Central memory CD4-positive, alpha-beta T cell (primary cell): Measurements from ENCODE around the gene PSMD10.

Experiments used
- DNase-seq: peaks from one replicate; pipeline ENCODE4 v3.0.0; 2022
- total RNA-seq, 3 experiments: gene quantifications; one replicate each; lab custom pipeline; 2026; lab: John Stamatoyannopoulos, UW

The PSMD10 gene, protein sequence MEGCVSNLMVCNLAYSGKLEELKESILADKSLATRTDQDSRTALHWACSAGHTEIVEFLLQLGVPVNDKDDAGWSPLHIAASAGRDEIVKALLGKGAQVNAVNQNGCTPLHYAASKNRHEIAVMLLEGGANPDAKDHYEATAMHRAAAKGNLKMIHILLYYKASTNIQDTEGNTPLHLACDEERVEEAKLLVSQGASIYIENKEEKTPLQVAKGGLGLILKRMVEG
- total RNA-seq: 14.5 to 50.8 (median 37.4) reads per million in 3 experiments

DNA sequence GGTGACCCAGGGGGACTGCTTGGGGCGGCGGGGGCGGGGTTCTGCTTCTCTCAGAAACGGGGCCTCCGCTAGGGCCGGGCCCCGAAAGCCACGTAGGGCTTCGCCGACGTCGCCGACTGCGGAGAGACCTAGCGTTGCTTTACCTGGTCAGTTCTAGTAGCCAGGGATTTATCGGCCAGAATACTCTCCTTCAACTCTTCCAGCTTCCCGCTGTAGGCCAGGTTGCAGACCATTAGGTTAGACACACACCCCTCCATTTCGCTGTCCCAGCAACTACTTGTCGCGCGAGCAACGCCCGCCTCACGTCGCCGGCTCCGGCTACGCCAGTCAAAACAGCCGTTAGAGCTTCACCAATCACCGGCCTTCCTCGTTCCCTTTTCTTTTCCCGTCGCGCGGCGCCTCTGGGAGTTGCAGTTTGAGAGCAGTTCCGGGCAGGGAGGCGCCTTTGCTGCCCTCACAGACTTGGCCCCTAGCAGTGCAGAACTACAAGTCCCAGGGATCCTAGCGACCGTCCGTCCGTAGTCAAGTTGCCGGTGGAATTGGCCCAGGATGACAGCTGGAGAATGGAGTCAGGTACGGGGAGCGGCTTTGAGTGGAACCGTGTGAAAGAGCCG, at the start of gene PSMD10, which contains the start of gene ATG4A:
Gene PSMD10 (minus strand): TSS at position 279 of the 614 bp plus-strand sequence. CDS start 22 bp downstream, at position 257.
Gene ATG4A (plus strand): TSS at position 515 of the 614 bp plus-strand sequence. CDS start 49 bp downstream, at position 564.
- peak; percentile 89 for DNase-seq

DNA sequence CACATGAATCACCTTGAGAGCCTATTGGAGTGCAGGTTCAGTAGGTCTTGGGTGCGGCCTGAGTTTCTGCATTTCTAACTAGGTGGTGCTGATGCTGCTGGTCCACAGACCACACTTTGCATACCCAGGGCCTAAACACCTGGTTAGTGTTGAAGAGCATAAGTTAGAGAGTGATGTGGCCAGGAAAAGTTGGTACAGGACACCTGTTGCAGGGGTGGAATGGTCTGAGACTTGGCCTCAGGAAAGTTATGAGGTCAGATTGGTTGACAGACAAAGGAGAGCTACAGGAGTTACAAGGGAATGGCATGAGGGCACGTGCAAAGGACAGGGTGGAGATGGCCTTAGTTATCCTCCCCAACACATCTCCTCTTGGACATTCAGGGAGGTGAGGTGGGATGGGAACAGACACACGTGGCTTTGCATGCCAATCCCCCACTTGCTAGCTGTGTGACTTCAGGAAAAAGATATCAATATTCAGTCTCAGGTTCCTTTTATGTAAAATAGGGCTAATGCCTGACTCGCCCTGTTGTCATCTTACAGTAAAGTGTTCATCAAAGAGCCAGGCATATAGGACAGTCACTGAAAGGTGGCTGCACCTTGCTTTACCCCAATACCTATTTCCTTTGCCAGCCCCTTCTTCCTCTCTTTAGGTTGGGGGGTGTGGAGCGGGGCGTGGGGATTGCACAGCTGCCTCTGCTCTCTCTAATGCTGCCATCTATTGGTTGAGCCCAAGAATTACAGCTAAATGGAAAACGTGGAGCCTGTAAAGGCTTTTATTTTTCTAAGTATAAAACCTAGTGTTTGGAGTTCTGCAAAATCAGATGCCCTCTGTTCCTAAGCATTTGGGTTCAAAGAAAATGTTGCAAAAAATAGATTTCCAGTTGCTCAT, 47.7 kb upstream of the PSMD10 start:
- no peak for DNase-seq

GRCh38 chrX:108134724-108135123, 43.4 kb upstream of the PSMD10 start:
- no peak for DNase-seq

GRCh38 chrX:108132876-108133275, 41.5 kb upstream of the PSMD10 start:
- DNase-seq: no peak

DNA sequence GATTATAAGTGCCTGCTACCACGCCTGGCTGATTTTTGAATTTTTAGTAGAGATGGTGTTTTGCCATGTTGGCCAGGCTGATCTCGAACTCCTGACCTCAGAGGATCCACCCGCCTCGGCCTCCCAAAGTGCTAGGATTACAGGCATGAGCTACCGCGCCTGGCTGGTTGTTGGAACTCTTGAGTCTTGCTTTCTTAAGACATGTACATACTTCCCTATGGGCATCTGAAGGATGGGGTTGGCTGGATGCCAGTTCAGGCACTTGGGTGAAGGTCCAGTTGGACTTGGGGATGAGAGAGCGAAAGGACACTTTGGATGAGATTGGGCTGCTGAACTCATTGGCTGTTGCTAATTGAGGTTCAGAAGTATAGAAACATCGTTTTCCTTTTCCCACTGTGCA, 40.7 kb upstream of the PSMD10 start:
- no peak for DNase-seq

DNA sequence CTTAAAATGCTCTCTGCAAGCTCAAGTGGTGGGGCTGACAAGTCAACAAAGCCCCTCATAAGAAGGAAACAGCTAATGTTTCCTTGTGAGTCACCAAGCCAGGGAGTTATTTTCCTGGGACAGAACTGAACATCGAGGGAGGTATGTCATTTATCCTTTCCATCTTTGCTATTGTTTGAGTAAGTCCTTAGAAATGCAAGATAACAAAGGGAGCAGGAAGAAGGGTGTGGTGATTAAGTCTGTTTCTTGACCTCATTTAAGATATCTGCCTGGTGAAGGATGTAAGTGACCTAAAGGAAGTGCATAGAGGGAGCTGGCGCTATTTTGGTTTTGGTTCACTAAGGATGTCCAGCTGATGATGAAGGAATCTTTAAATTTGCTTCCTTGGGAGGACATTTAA, 40.1 kb upstream of the PSMD10 start:
- no peak for DNase-seq

- DNase-seq: no peak
These were observed 39.5 kb upstream of the PSMD10 start for GRCh38 chrX:108130889-108131288.

DNA sequence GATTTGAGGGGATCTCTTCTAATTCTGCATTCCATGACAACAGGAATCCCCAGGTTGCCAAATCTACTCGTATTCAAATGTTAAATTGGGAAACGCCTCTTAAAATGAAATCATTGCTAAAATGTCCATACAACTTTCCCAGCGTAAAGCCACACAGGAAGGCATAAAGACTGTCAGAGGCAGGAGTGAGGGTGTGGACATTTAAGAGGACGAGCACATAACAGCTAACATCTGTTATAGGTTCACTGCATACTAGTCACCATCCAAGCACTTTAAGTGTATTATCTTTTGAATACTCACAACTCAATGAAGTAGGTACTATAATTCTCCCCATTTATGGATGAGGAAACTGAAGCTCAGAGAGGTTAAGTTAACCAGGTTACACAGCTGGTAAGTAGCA, 35.8 kb upstream of the PSMD10 start:
- no peak for DNase-seq

GRCh38 chrX:108126661-108127060, 35.3 kb upstream of the PSMD10 start:
- no peak for DNase-seq

GRCh38 chrX:108123591-108124366, 32.4 kb upstream of the PSMD10 start:
- DNase-seq: no peak

- DNase-seq: no peak
These were observed 31.4 kb upstream of the PSMD10 start for GRCh38 chrX:108122748-108123147.

- DNase-seq: no peak
These were observed 29.9 kb upstream of the PSMD10 start for GRCh38 chrX:108121291-108121690.

- DNase-seq: no peak
These were observed 26.6 kb upstream of the PSMD10 start for GRCh38 chrX:108117988-108118387.

DNA sequence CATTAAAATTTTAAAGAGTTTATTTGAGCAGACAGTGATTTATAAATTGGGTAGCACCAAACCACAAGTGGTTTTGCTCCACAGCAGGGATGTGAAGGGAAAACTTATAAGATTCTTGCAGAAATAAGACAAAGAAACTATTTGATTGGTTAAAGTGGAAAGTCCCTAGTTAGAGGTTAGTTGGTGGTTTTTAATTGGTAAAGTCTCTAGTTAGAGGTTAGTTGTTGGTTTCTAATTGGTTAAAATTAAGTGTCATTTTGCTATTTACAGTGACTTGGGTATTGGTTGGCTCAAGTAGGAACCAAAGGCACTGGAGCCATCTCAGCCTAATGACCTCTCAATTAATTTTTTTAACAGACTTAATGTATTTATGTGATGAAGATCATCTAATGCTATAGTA, 23.2 kb upstream of the PSMD10 start:
- DNase-seq: no peak

DNA sequence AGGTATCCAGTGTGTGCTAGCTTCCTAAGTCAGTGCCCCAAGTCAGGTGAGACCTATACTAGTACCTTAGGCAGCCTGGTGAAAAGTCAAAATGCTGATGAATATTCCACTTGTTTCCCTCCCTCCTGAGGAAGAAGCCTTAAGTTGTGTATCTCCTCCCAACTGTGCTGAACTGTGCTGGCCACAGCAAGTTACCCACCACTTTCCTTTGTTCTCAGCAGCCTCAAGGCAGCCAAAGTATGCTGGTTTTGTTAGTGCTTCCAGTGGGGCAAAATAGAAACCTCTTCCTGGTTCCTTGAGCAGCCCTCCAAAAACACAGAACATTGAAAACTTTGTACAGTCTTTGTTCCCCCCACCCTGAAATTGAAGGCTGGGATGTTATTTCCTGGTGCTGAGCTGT, 14.1 kb upstream of the PSMD10 start:
- DNase-seq: no peak

- no peak for DNase-seq
These were observed 6.0 kb upstream of the PSMD10 start for GRCh38 chrX:108097380-108097779.

DNA sequence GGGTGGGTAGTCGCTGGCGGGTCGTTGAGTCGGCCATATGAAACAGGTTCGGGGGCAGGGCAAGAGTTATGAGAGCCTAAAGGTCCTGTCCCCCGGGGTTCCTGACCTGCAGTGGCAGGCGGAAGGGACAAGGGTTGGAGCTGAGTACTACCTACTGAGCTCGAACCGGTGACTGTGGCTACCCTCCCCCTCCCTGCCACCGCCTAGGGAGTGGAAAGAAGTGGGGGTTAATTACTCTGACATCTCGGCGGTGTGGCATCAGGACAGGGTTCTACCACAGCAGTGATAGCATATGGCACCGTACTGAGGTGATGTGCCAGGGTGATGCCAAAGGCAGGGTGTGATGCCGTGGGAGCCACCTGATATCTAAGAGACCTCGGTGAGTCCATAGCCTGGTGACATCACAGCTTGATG, 543 bp upstream of the PSMD10 start:
- DNase-seq: no peak

GRCh38 chrX:108090491-108091263, 665 bp downstream of the PSMD10 start:
- DNase-seq: no peak

DNA sequence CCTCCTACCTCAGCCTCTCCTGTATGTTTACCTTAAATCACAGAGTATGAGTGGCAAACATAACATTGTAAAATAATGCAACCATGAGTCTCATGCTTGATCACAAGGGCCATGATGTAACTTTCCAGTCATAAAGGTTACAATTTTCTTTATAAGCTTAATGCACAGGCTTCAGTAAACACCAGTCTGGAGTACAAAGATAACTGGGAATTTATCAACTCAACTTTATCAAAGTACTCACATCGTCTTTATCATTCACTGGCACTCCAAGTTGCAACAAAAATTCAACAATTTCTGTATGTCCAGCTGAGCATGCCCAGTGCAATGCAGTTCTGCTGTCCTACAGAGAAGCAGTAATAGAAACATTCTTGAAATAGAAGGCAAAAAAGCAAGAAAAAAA, 2.8 kb downstream of the PSMD10 start:
- DNase-seq: no peak

DNA sequence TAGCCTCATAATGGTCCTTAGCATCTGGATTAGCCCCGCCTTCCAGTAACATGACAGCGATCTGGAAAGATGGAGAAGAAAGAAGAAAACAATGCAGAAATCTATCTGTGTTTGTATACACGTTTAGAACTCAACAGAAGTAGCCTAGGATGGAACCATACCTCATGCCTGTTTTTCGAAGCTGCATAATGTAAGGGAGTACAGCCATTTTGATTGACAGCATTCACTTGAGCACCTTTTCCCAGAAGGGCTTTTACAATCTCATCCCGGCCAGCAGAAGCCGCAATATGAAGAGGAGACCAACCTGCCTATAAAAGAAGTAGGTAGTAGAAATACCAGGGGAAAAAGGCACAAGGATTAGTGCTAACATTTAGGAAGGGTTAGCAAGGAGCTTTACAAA, 3.5 kb downstream of the PSMD10 start:
- DNase-seq: no peak

DNA sequence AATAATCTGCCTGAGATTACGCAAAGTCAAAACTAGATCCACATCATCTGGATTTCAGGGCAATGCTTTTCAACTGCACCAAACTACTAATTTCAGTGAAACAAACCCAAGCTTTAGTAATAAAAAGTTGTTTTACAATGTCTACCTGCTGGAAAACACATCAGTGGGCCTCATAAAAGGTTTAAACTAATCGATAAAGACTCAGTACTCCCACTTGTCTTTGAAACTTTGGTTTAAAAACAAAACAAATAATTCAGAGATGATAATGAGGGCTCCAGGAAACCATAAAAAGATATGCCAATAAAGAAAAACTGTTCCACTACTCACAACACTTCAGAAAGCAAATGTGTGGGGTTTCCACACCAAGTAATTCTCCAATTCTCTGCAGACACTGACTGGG, 10.2 kb downstream of the PSMD10 start:
- DNase-seq: no peak

DNA sequence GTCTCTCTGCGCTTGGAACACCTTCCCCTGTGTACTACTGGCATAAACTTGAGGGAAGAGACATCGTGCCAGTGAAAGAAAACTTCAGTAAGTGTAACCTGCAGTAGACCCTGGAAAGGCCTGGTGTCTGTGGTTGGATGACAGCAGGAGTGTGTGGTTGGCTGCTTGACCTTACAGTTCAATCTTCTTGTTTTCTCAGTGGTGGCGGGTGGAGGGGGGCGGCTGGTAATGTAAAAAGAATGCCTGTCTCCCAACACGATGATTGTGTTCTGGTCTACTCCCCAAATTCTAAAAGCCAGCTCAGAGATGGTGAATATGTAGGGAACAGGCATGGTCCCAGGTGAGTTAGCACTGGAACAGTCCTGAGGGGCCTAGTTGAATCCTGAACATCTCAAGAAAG, 18.6 kb downstream of the PSMD10 start:
- DNase-seq: no peak
